Progenitor cell of endocrine pancreas (in vitro differentiated cells): Measurements from ENCODE around the gene METRN. TPM values are rescaled to one million over a fixed set of nuclear protein-coding genes. Genes with fewer than 3 reads are reported as not detected.

Experiments
- DNase-seq: peaks from one replicate; pipeline ENCODE4 v3.0.0; 2021; ENCODE audit warnings: low spot score; ENCODE audit not compliant: unreplicated experiment
- H3K27ac Mint-ChIP-seq: 2 replicates; pipeline ENCODE4 v1.8.0; 2021; ENCODE audit warnings: mild to moderate bottlenecking, moderate library complexity, mixed read lengths
- H3K27me3 Mint-ChIP-seq: 2 replicates; pipeline ENCODE4 v1.8.0; 2021; ENCODE audit warnings: mixed read lengths
- H3K36me3 Mint-ChIP-seq: 2 replicates; pipeline ENCODE4 v1.8.0; 2022; ENCODE audit warnings: mixed read lengths; ENCODE audit not compliant: insufficient read depth
- H3K4me1 Mint-ChIP-seq: 2 replicates; pipeline ENCODE4 v1.8.0; 2021; ENCODE audit warnings: low read depth, mixed read lengths
- H3K4me3 Mint-ChIP-seq: 2 replicates; pipeline ENCODE4 v1.8.0; 2021; ENCODE audit warnings: low read depth, mild to moderate bottlenecking, moderate library complexity, mixed read lengths
- H3K9me3 Mint-ChIP-seq: 2 replicates; pipeline ENCODE4 v1.8.0; 2021; ENCODE audit warnings: low read depth, mixed read lengths
- CTCF ChIP-seq: fragments of 200-600 bp; sonication (generic); IDR thresholded peaks from one replicate; pipeline ENCODE4 v1.5.0; 2021; ENCODE audit warnings: antibody characterized with exemption, mild to moderate bottlenecking; ENCODE audit not compliant: unreplicated experiment
- total RNA-seq: library from RNA; stranded (reverse); gene quantifications from 2 replicates; pipeline ENCODE4 v1.2.1, GENCODE V29; 2021

The METRN gene
- total RNA-seq, 1 donor from 2014 or later = 107 TPM

GRCh38 chr16:707062-707538, 7.8 kb upstream of the METRN start:
- DNase-seq = no peak
- Mint-ChIP-seq H3K9me3 (no peaks in the 10 kb centered on the region), H3K27me3 (peaks cover 55% of the 10 kb centered on the region), H3K27ac (no peak overlapping the region), H3K36me3 (no peaks in the 10 kb centered on the region), H3K4me1 (no peaks in the 10 kb centered on the region), H3K4me3 (no peak overlapping the region)
- no peak for TF ChIP-seq CTCF

- H3K27me3 Mint-ChIP-seq = peaks cover 51% of the 10 kb centered on the region
- H3K4me3 Mint-ChIP-seq = no peak overlapping the region
- no peak overlapping the region for H3K27ac Mint-ChIP-seq
- no peak for TF ChIP-seq CTCF
- H3K4me1 Mint-ChIP-seq = no peaks in the 10 kb centered on the region
- DNase-seq = no peak
- no peaks in the 10 kb centered on the region for H3K9me3 Mint-ChIP-seq
- H3K36me3 Mint-ChIP-seq = no peaks in the 10 kb centered on the region
These were observed 6.9 kb upstream of the METRN start for GRCh38 chr16:708019-708418.

- Mint-ChIP-seq H3K36me3 (no peaks in the 10 kb centered on the region), H3K27ac (no peak overlapping the region), H3K27me3 (peaks cover 45% of the 10 kb centered on the region), H3K9me3 (no peaks in the 10 kb centered on the region), H3K4me3 (no peak overlapping the region), H3K4me1 (no peaks in the 10 kb centered on the region)
- no peak for TF ChIP-seq CTCF
- no peak for DNase-seq
These were observed 6.0 kb upstream of the METRN start for GRCh38 chr16:708959-709358.

- no peak for DNase-seq
- TF ChIP-seq CTCF = no peak
- Mint-ChIP-seq H3K27me3 (peaks cover 40% of the 10 kb centered on the region), H3K36me3 (no peaks in the 10 kb centered on the region), H3K4me3 (no peak overlapping the region), H3K27ac (no peak overlapping the region), H3K9me3 (no peaks in the 10 kb centered on the region), H3K4me1 (no peaks in the 10 kb centered on the region)
These were observed 5.1 kb upstream of the METRN start for GRCh38 chr16:709566-710499.

- Mint-ChIP-seq H3K9me3 (no peaks in the 10 kb centered on the region), H3K4me3 (no peak overlapping the region), H3K27me3 (peaks cover 40% of the 10 kb centered on the region), H3K36me3 (no peaks in the 10 kb centered on the region), H3K27ac (no peak overlapping the region), H3K4me1 (no peaks in the 10 kb centered on the region)
- DNase-seq = no peak
- TF ChIP-seq CTCF = no peak
These were observed 4.3 kb upstream of the METRN start for GRCh38 chr16:710500-711075.
